BLaER1 (cell line): ENCODE data around the gene FTH1.

Source experiments
- H3K27ac ChIP-seq: shearing (Covaris generic); formaldehyde crosslinking; 2 replicates; pipeline ENCODE4 v1.8.1; 2022
- H3K27me3 ChIP-seq: shearing (Covaris generic); formaldehyde crosslinking; 2 replicates; pipeline ENCODE4 v1.8.1; 2022
- H3K36me3 ChIP-seq: shearing (Covaris generic); formaldehyde crosslinking; 2 replicates; pipeline ENCODE4 v1.8.1; 2022
- H3K4me1 ChIP-seq: shearing (Covaris generic); formaldehyde crosslinking; 2 replicates; pipeline ENCODE4 v1.8.1; 2022
- H3K4me2 ChIP-seq: shearing (Covaris generic); formaldehyde crosslinking; 2 replicates; pipeline ENCODE4 v1.8.1; 2022
- H3K4me3 ChIP-seq: shearing (Covaris generic); formaldehyde crosslinking; 2 replicates; pipeline ENCODE4 v1.8.1; 2022
- H3K9ac ChIP-seq: shearing (Covaris generic); formaldehyde crosslinking; 2 replicates; pipeline ENCODE4 v1.8.1; 2022
- H3K9me3 ChIP-seq: shearing (Covaris generic); formaldehyde crosslinking; 2 replicates; pipeline ENCODE4 v1.8.1; 2022
- H4K20me1 ChIP-seq: shearing (Covaris generic); formaldehyde crosslinking; 2 replicates; pipeline ENCODE4 v1.8.1; 2022
- Cebpa-rat ChIP-seq: shearing (Covaris generic); IDR thresholded peaks from 2 replicates; pipeline ENCODE4 v1.8.1; 2022

Gene FTH1

DNA sequence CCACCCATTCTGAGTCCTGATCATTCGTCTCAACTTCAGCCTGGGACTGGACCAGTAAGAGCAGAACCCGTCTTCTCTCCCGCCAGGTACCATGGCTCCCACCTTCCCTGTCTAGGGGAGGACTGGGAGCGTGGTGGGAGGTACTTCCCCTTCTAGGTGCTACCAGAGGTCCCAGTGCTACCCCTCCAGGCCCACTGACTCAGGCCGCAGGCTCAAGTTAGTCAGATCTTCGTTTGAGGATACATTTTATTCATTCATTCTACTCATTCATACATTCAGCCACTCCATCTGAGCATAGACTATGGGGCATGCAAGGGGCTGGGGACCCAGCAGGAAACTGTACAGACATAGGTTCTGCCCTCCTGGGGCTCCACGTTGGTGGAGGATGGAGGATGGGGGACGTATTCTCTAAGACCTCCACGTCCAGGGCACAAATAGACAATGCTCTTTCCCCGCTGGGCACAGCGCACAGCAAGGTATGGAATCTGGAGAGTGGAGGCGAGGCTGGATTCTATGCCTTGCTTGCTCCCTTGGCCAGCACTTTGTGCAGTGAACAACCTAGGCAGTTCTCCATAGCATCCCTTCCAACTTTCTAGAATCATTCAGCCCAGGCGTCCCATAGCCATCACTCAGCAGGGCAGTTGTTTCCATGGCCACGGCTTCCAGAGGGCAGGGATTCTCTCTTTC is 49.0 kb downstream of the FTH1 start:
- peaks cover 45% of the 10 kb centered on the region for H3K4me1 ChIP-seq

DNA sequence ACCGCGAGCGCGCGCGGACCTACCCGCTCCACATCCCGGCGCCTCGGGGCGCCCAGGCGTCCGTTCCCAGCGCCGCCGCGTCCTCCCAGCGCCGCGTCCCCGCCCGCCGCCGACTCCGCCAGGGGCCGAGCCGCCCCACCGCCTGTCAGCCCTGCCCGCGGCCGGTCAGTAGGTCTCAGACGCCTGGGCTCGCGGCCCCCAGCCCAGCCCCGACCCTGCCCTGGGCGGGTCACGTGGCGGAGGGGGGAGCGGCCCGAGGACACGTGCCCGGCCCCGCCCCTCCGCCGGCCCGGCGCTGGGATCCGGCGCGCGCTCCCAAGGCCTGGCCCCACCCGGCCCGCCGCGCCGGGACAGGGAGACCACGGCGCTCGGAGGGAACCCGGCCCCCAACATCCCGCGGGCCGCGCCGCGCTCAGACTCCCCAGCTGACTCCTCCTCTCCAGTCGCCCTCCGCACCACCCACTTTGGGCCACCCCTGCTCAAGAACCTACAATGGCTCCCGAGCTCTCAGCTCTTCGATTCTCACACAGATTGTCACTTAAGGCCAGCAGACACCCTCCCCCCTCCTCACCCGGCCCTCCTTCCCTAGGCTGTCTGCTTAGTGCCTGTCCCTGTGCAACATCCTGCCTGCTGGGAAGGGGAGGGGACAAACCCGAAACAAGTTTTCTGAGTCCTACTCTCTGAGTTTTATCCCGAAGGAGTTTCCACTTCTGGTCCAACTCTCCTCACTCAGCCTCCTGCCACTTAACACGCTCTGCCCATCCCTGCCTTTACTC is 49.9 kb downstream of the FTH1 start, which contains the start of gene RAB3IL1:
TSS of gene RAB3IL1 (minus strand) at position 233 of the 776 bp plus-strand sequence. CDS start at position 34, 199 bp downstream.
- H3K9ac ChIP-seq, result no peak within 1 kb of the TSS
- peaks cover 41% of the 10 kb centered on the region for H3K4me1 ChIP-seq
- peaks cover 68% of the 10 kb centered on the region for H3K27me3 ChIP-seq
- H3K36me3 ChIP-seq, result no peaks in the 10 kb centered on the region
- no peaks in the 10 kb centered on the region for H4K20me1 ChIP-seq
- no peak for TF ChIP-seq Cebpa-rat
- no peaks in the 10 kb centered on the region for H3K9me3 ChIP-seq
- H3K4me3 ChIP-seq, result peak within 1 kb of the TSS; percentile 63
- H3K4me2 ChIP-seq, result peak within 1 kb of the TSS; percentile 74
- no peak within 1 kb of the TSS for H3K27ac ChIP-seq

More for the DNA sequence above, 49.0 kb downstream of the FTH1 start:
- H3K36me3 ChIP-seq, result no peaks in the 10 kb centered on the region
- H3K4me3 ChIP-seq, result no peak overlapping the region
- H3K27me3 ChIP-seq, result peaks cover 68% of the 10 kb centered on the region
- no peaks in the 10 kb centered on the region for H3K9me3 ChIP-seq
- H3K27ac ChIP-seq, result no peak overlapping the region
- H4K20me1 ChIP-seq, result no peaks in the 10 kb centered on the region
- H3K4me2 ChIP-seq, result no peak overlapping the region
- no peak overlapping the region for H3K9ac ChIP-seq
- TF ChIP-seq Cebpa-rat, result no peak

DNA sequence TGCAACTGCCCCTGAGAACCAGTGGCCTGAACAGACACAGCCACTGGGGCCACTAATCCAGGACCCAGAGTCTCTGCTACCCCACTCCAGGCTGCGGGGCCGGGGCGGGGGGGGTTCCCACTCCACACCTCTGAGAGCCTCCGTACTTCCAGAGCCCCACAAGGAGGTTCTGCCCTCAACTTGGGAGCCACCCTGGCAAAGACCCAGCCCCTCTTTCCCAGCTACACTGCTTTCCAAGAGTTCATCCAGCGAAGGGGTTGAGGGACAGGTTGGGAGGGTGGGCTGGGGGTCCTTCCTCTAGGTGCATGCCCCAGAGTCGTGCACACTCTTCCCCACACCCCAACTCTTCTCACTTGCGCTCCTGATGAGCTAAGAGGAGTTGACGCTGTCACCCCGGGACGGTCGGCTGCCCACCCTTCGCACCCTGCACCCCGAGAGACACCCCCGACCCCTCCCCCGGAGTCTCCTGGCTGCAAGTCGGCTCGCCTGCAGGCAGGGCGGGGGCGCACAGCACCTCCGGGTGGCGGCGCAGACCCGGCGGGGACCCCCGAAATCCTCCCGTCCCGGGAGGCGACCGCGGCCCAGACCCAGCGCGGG is 50.6 kb downstream of the FTH1 start:
- peaks cover 41% of the 10 kb centered on the region for H3K4me1 ChIP-seq
- peak overlapping the region; percentile 63 for H3K4me3 ChIP-seq
- H3K9me3 ChIP-seq, result no peaks in the 10 kb centered on the region
- no peaks in the 10 kb centered on the region for H4K20me1 ChIP-seq
- no peak overlapping the region for H3K9ac ChIP-seq
- peaks cover 68% of the 10 kb centered on the region for H3K27me3 ChIP-seq
- H3K4me2 ChIP-seq, result peak overlapping the region; percentile 74
- no peak for TF ChIP-seq Cebpa-rat
- no peak overlapping the region for H3K27ac ChIP-seq
- H3K36me3 ChIP-seq, result no peaks in the 10 kb centered on the region

DNA sequence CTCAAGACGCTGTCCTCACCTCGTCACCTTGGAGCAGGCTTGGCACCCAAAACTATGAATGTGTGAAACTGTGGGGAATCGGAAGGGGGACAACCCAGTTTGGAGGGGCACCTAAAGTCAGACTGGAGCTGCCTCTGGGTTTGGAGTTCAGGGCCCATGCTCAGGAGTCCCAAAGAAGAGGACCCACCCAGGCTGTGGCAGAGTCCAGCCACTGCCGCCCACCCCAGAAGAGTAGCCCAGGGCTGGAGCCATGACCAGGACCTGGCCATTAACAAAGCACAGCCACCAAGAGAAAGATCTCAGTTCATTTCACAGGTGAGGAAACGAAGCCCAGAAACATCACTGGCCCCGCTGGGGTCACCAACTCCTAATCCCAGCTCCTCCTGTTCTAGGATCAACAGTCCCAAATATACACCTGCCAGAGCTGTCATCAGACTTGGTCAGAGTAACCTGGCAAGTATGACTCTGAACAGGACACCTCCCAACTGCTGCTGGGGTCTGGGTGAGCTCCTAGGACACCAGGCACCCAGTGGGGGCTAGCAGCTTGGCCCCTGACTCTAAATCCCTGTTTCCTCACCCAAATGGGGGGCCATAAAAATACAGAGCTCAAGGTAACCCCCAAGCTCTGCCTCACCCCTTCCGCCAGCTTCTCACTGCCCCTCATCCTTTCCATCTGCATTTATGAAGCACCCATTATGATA is 52.8 kb downstream of the FTH1 start:
- Histone ChIP-seq H3K4me1 (peaks cover 40% of the 10 kb centered on the region), H3K9me3 (no peaks in the 10 kb centered on the region), H4K20me1 (no peaks in the 10 kb centered on the region), H3K4me3 (no peak overlapping the region), H3K36me3 (no peaks in the 10 kb centered on the region), H3K27ac (no peak overlapping the region), H3K9ac (no peak overlapping the region), H3K27me3 (peaks cover 59% of the 10 kb centered on the region), H3K4me2 (no peak overlapping the region)
- no peak for TF ChIP-seq Cebpa-rat
